NCI-H2227 (cell line): Measurements from ENCODE around the gene SPATS2L.

Source experiments
- DNase-seq: peaks from one replicate; lab custom pipeline; 2025; ENCODE audit not compliant: unreplicated experiment; lab: John Stamatoyannopoulos, UW

Gene SPATS2L, protein sequence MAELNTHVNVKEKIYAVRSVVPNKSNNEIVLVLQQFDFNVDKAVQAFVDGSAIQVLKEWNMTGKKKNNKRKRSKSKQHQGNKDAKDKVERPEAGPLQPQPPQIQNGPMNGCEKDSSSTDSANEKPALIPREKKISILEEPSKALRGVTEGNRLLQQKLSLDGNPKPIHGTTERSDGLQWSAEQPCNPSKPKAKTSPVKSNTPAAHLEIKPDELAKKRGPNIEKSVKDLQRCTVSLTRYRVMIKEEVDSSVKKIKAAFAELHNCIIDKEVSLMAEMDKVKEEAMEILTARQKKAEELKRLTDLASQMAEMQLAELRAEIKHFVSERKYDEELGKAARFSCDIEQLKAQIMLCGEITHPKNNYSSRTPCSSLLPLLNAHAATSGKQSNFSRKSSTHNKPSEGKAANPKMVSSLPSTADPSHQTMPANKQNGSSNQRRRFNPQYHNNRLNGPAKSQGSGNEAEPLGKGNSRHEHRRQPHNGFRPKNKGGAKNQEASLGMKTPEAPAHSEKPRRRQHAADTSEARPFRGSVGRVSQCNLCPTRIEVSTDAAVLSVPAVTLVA

DNA sequence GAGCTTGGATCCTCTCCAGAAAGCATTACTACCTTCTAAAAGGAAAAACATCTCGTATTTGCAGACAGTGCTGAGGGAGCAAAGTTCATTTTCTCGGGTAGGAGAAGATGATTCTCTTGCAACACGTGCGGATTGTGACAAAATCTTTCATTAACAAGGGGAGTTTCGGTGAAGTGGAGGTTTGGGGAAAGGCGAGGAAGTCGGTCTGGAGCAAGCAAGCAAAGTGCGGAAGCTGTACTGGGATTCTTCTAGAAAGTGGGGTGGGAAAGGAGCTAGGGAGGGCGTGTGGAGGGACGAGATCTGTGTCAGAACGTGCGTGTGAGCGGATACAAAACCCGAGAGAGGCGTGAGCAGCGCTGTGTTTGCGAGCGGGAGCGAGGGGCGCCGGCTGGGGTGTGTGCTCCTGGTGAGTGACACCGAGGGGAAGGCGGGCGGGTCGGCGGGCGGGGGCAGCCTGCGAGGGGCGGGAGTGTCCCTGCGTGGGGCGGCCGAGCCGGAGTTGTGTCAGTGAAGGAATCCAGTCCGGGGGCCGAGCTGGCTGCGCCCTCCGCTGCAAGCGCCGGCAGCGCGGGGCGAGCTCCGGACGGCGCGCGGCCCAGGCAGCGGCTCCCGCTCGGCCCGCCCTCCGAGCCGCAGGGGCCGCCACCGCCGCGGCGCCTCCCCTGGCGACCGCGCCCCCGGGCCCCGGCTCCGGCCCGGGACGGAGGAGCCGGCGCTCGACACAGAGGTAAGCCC, at the start of gene SPATS2L:
Gene SPATS2L, plus strand, starts transcription at position 498 of the 735 bp plus-strand sequence. CDS start 82,552 bp downstream, outside the sequence.
- peak; percentile 83 for DNase-seq

DNA sequence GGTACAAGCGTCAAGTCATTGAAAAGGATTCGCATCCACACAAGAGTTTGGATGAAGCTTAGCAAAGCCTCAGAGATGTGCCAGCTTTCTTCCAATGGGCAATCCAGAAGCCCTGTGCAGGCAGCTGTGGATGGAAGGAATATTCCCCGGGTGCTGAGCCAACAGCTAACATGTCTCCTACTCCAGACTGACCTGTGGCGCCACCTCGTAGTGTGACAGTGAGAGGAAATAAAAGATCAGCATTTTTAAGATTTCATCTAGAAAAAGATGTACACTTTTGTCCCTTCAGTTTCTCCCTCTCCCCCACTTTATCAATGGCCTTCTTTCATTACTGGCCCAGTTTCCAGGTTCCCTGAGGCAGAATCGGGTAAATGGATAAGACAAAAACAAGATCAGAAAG, 48.9 kb upstream of the SPATS2L start:
- DNase-seq: no peak

DNA sequence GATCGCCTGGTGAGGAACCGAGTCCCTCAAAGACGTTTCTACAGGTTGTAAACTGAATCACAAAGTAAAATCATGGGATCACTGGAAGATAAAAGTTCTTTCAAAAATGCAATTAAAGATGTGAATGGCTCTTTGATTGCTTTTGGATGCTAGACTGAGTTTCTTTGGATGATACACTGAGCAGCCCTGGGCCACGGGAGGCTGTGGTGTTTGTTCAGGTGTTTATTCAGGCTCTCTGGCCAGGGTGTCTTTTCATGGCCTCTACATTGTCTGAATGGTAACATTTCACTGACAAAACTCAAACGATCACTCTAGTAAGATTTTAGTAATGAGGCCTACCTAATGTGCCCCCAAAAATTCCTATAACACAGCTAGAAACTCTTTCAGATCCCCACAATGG, 48.4 kb upstream of the SPATS2L start:
- no peak for DNase-seq

DNA sequence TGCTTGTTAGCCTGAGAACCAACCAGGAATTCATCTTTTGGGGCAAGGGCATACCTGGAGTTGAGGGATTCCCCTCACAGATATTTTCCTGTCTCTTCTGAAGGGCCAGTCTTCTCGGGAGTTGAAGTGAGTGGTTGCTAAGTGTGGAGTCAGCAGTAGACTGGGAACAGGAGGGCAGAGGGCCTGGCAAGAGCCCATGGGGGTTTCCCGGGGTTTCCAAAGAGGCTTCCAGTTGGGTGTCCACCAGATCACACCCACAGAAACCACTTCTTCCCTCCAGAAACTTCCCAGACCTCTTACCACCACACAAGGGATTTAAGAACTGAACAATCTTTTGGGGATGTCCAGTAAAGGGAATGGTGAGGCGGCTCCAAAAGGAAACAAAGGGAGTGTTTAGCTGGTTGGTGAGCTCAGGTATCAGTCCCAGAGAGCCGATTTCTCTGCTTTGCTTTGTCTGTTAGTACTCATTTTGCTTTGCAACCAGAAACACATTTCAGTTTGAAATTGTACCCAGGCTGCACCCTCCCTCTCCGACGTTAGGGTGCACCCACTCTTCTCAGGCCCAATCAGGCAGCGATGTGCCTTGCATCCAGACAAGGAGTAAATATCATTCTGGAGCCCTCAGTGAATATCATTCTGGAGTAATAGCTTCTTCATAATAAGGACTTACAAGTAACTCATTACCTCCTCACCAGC, 47.5 kb upstream of the SPATS2L start:
- DNase-seq: no peak

DNA sequence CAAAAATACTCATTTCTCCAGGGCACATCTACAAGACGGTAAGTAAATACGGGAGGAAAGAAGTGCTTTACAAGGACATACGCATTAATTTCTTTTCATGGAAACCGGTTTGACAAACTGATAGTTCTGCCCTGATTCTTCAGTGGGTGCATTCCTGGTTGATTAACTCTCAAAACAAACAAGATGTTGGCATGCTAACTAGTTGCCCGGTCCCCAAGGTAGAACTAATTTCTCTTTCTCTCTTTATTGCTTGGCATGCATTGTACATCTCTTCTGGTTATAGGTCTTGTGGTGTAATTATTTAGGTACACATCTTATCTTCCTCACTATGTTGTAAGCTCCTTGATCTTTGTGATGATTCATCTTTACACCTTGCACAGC, 46.9 kb upstream of the SPATS2L start:
- no peak for DNase-seq

DNA sequence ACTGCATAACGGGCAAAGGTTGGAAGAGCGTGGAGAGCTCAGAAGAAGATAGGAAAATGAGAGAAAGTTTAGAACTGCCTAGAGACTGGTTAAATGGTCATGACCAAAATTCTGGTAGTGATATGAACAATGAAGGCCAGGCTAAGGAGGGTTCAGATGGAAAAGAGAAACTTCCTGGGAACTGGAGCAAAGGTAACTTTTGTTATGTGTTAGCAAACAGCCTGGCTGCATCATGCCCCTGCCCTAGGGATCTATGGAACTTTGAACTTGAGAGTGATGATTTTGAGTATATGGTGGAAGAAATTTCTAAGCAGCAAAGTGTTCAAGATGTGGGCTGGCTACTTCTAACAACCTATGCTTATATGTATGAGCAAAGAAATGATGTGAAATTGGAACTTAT, 44.4 kb upstream of the SPATS2L start:
- DNase-seq: no peak

DNA sequence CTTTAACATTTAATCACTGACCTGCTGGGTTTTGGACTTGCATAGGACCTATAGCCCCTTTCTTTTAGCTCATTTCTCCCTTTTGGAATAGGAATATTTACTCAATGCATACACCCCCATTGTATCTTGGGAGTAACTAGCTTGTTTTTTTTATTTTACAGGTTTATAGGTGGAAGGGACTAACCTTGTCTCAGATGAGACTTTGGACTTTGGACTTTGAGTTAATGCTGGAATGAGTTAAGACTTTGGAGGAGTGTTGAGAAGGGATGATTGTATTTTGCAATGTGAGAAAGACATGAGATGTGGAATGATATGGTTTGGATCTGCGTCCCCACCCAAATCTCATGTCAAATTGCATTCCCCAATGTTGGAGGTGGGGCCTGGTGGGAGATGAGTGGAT, 43.2 kb upstream of the SPATS2L start:
- no peak for DNase-seq

DNA sequence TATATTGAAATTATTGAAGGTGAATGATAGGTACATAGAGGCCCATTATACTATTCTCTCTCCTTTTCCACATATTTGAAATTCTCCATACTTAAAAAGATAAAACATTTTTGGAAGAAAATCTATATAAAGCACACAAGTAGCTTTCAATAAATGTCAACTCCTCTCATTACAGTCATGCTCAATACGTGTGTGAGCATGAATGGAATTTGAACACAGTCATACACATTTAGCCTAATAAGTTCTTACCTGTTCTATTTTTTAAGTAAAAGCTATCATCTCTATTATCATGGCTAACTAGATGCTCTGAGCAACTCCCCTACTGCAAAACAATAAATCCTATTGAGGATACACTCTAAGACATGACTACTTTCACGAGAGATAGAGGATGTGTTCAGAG, 41.9 kb upstream of the SPATS2L start:
- DNase-seq: no peak

DNA sequence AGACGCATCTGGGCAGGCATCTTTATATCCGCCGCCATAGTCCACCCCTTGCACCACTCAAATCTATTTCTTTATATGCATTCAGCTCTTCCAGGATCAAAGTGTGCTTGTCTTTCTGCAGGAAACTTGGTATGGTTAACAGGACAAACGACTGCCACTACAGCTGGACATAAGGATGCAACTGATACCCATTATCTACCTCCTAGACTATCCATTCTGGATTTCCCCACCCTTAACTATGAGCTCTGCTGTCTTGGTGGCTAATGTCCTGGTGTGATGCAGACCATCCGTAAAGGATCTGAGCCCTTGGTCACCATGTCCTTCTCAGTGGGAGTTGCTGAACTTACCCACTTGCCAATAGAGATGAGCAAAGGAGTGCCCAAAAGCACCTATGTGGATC, 40.1 kb upstream of the SPATS2L start:
- no peak for DNase-seq

DNA sequence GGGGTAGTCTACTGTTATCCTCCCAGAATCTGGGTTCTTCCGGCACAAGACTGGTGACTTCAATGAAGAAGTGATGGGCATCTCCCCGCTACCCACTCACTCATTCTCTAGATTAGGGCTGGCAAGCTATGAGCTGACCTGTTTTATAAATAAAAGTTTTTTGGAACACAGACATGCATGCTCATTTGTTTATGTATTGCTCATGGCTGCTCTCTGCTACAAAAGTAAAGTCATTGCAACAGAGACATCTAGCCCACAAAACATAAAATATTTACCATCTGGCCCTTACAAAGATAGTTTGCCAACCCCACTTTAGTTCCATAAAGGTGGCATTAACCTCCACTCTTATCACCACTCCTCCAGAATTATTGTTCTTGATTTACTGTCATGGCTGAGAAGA, 39.1 kb upstream of the SPATS2L start:
- no peak for DNase-seq

DNA sequence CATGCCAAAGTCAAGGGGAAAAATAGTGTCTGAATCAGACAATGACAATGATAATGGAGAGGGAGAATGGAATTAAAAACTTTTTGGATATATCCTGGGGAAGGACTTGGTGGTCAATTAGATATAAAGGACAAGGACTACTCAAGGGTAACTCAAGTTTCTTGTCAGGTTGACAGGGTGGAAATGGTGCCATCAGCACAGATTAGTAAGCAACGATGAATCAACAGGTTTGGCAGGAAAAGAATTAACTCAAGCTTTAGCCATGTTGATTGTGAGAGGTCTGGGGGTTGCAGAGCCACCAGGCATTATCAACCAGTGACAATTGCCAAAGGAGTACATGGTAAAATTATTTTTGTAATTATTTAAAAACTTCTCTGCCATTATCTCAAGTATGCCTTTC, 35.8 kb upstream of the SPATS2L start:
- no peak for DNase-seq

DNA sequence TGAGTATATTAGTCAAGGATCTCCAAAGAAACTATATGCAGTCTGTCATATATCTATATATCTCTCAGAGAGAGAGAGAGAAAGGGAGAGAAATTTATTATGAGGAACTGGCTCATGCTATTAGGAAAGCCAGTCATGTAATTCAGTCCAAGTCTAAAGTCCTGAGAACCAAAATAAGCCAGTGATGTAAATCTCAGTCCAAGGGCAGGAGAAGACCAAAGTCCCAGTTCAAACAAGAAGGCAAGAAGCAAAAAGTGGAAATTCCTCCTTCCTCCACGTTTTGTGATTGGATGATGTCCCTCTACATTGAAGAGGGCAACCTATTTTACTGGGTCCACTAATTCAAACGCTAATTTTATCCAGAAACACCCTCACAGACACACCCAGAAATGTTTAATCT, 34.2 kb upstream of the SPATS2L start:
- no peak for DNase-seq

DNA sequence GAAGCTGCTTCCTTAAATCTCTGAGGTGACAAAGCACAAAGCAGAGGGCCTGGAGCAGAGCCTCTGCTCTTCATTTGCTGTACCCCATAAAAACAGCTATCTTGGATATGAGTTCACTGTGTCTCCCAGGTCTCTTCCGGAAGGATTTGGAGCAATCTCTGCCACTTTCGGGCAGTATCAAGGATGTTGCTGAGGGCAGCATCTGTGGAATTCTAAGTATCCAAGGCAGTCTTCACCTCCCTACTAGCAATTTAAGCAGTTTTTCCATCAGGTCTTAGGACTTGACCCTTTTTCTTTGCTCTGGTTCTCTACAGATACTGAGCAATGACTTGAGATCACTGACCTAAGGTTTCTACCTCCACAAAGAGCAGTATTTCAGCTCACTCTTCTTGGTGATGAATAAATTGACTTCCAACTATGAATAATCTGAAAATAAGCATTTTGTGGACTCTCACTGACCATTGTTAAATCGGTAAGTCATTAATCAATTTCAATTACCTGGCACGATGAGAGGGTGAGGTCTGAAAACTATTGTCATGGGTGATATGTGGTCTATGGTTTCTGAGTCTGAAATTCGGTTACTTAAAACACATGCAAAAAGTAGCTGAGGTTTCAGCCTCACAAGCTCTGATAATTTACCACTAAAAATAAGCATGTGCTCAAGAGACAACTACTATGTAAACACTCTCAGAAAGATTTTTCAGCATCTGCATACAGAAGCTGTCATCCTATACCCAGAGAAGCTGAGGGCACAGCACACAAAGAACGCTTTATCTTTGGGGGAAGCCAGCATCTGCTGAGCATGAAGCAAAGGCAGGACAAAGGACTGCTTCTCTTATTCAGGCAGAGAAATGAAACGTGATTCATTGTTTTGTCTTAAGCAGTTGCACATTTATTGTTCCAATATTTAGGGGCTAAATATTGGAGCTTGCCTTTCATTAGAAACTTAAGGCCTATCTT, 32.1 kb upstream of the SPATS2L start:
- DNase-seq: no peak

DNA sequence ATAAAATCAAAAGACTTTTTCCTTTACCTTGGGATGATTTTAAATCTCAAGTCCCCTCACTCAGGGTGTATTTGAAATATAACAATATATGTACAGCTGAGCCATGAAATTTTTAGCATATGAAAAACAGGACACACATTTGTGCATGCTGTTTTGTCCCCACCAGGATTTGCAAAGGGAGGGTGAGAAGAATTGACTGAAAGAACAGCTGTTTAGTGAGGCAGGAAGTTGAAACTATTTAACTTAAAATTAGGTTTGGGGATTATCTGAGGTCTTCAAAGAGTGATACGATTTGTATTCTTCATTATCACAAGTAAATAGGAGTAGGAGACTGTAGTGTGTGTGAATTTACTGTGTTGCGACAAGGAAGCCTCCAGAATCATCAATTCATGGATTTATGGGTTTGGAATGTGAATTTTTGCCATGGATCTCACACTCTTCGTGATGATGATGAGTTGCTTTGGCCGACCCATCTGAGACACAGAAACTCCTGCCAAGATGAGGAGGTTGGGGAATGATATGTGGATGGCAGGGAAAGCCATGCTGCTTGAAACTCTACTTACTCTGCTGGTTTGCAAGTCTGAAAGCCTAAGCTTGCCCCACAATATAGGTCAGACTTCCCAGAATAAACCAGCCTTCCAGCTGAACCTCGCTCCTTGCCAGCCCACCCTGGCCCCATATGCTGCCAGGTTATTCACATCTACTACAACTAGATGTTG, 31.0 kb upstream of the SPATS2L start:
- DNase-seq: no peak

DNA sequence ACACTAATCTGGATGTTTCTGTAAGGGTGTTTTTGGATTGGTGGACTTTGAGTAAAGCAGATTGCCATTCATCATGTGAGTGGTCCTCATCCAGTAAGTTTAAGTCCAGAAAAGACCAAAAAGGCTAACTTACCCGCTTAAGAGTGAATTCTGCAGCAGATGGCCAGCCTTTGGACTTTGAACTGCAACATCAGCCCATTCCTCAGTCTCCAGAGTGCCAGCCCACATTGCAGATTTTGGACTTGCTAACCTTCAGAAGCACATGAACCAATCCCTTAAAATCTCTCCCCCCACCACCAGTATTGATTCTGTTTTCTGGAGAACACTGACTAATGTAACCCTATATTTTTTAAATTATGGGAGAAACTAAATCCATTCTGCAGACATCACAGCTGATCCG, 30.0 kb upstream of the SPATS2L start:
- DNase-seq: no peak

DNA sequence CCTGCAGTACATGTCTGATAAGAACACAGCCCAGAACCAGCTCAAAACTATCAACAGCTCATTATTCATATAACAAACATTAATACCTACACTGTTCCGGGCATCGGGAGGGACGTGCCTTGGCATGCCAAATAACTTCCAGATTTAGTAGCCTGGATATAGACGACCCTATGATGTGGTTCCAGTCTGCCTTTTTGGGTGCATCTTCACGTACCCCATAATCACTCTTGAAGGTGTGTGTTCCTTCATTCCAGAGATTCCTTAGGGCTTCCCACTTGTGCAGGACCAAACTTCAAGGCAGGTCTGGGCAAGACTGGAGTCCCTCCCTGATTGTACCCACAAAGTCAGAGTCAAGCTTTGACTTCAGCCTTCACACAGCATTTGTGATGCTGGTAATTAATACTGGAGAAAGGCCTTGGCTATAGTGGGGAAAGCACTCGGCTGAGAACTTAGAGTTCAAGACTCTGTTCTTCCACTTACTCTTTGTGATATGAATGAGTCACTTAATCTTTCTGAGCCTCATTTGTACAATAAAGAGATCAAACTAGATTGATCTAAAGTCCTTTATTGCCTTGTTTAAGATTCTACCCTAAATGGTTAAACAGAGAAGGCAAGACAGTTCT, 27.7 kb upstream of the SPATS2L start:
- no peak for DNase-seq

DNA sequence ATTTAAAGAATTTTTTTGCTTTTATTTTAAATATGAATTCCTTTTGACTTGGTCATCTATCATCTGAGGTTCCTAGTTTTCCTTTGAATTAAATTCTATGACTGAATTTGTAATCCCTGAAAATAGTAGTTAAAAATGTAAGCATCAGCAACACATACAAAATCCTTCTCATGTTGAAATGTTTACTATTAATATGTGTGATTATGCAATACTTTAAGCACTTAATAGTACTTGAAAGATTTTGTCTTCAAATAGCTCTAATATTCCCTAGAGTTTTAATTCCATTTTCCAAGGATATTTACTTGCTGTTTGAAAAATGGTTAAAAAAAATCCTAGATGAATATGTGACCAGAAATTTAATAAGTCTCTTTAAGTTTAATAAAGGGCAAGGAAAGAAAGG, 26.6 kb upstream of the SPATS2L start:
- DNase-seq: no peak

DNA sequence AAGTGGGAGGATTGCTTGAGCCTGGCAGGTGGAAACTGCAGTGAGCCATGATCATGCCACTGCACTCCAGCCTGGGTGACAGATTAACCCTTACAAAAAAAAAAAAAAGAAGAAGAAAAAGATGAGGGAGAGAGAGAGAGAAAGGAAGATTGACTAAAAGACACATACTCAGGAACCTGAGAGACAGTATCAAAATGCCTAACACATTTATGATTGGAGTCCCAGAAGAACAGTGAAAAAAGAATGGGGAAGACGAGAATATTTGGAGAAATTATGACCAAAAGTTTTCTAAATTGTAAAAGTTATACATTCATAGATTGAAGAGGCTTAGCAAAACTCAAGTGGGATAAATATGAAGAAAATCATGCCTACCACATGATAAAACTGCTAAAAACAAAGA, 19.9 kb upstream of the SPATS2L start:
- DNase-seq: no peak

DNA sequence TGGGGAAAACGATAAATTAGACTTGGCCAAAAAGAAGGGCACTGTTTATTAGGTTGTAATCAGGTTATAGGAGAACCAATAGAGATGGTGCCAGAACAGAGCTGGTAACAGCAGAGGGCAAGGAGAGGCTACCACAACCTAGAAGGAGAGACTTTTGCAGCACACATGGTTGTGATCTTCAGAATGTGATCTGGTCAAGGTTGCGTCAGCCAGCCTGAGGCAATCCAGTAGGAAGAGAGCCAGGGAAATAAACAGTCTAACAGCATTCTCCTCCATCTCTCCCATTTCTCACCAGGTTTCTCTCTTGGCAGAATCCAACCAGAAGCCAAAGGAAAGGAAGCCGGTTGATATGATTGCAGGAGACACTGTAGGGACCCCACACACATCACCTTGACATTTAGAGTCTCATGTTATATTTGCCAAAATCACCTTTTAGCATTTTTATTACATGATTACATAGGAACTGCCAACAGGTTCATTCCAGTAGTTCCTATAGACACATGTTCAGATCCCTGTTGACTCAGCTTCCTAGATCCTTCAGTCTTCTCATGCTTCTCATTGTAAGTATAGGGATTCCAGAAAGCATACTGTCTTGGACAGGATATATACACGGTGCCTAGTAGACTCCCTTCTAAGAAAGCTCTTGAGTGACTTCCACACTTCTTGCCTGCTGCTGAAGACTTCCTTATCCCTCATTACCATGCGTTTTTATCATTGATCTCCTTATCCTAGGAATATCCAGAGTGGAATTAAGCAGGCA, 17.6 kb upstream of the SPATS2L start:
- DNase-seq: no peak
